Spleen (tissue), 7 donors: ENCODE data around the gene ULK2.

Experiments
- CTCF ChIP-seq, 11 experiments: fragments of 200-600 bp in 7 of 11; fragments of 450-650 bp in 4 of 11; sonication (generic) in 4 of 11; IDR thresholded peaks in 8 of 11; conservative IDR thresholded peaks in 3 of 11; 1 replicate in 7 of 11; 2 replicates in 4 of 11; pipeline versions ENCODE4 v1.4.0 to v1.8.0; 2016 to 2021; ENCODE audit warnings: antibody characterized with exemption in 11 of 11, inconsistent platforms in 4 of 11, mild to moderate bottlenecking in 1 of 11
- POLR2A ChIP-seq, 3 donors: fragments of 450-650 bp; IDR thresholded peaks; one replicate each; pipeline ENCODE4 v1.5.1; 2017; ENCODE audit warnings: antibody characterized with exemption in 3 of 3, mild to moderate bottlenecking in 1 of 3
- donor health status: DM: no; HTN: no; CAD: no; lungs with moderate emphysema.
- donor health status: DM: no; HTN: no; CAD: no.
- donor health status: DM: no; HTN: no; CAD: no.

GRCh38 chr17:19755392-19755791, 112.3 kb downstream of the ULK2 start:
- TF ChIP-seq CTCF (IDR thresholded peaks at IDR 0.05 in 8 of 11, conservative IDR thresholded peaks at IDR 0.05 in 3 of 11): no peak
- no peak for TF ChIP-seq POLR2A (IDR thresholded peaks at IDR 0.05)
